Naive B cell (primary cell): ENCODE data around the gene THAP12. TPM values are rescaled to one million over a fixed set of nuclear protein-coding genes. Genes with fewer than 3 reads are reported as not detected.

Source experiments
- ATAC-seq, 2 donors: fragments of 150-1000 bp; cut with Tn5 transposase; 2 replicates each; pipeline ENCODE4 v1.10.0; 2021; ENCODE audit warnings: low read depth in 2 of 2, mild to moderate bottlenecking in 2 of 2, moderate library complexity in 2 of 2
- DNase-seq: peaks from one replicate; pipeline ENCODE4 v3.0.0; 2022
- H3K27ac Mint-ChIP-seq, 6 donors: one replicate each; pipeline ENCODE4 v1.8.0; 2020 to 2022; ENCODE audit warnings: mild to moderate bottlenecking in 6 of 6, mixed read lengths in 6 of 6, moderate library complexity in 5 of 6, inconsistent platforms in 2 of 6
- H3K27me3 Mint-ChIP-seq, 3 donors: one replicate each; pipeline ENCODE4 v1.8.0; 2021 to 2022; ENCODE audit warnings: mixed read lengths in 3 of 3, mild to moderate bottlenecking in 1 of 3
- H3K36me3 Mint-ChIP-seq, 2 donors: one replicate each; pipeline ENCODE4 v1.8.0; 2020 to 2022; ENCODE audit warnings: mixed read lengths in 2 of 2, inconsistent platforms in 1 of 2, mild to moderate bottlenecking in 1 of 2
- H3K4me1 Mint-ChIP-seq, 3 donors: one replicate each; pipeline ENCODE4 v1.8.0; 2020 to 2022; ENCODE audit warnings: mixed read lengths in 3 of 3, inconsistent platforms in 1 of 3, mild to moderate bottlenecking in 1 of 3, moderate library complexity in 1 of 3
- H3K4me3 Mint-ChIP-seq, 8 donors: one replicate each; pipeline ENCODE4 v1.8.0; 2020 to 2022; ENCODE audit warnings: mild to moderate bottlenecking in 8 of 8, mixed read lengths in 8 of 8, moderate library complexity in 8 of 8, inconsistent platforms in 2 of 8
- H3K9me3 Mint-ChIP-seq, 7 donors: one replicate each; pipeline ENCODE4 v1.8.0; 2020 to 2022; ENCODE audit warnings: mixed read lengths in 7 of 7, mild to moderate bottlenecking in 5 of 7, inconsistent platforms in 2 of 7, moderate library complexity in 1 of 7
- polyA plus RNA-seq, 6 donors: library from polyadenylated mRNA; unstranded; fragments of 300-500 nt; fragmentation: Illumina TruSeq; gene quantifications; one replicate each; pipeline ENCODE4 v1.2.3, GENCODE V29; 2021; ENCODE audit warnings: low read depth in 6 of 6

The THAP12 gene
- polyA plus RNA-seq, 6 donors from 2014 or later: 55.7 to 112 (median 62.1) TPM

GRCh38 chr11:76365038-76365679 lies 15.8 kb downstream of the THAP12 start:
- no peak overlapping the region for H3K4me3 Mint-ChIP-seq
- peaks cover under 1 to 11% of the 10 kb centered on the region in 2 donors for H3K36me3 Mint-ChIP-seq
- H3K27ac Mint-ChIP-seq: peak overlapping the region in 2 of 6 donors; percentile 40 to 74
- H3K27me3 Mint-ChIP-seq: no peaks in the 10 kb centered on the region
- H3K4me1 Mint-ChIP-seq: peaks cover 25 to 42% (median 36%) of the 10 kb centered on the region in 3 donors
- H3K9me3 Mint-ChIP-seq: no peaks in the 10 kb centered on the region
- ATAC-seq (no peak), DNase-seq (no peak)

GRCh38 chr11:76362716-76363115 lies 18.2 kb downstream of the THAP12 start:
- peaks cover 11 to 21% (median 20%) of the 10 kb centered on the region in 3 donors for H3K4me1 Mint-ChIP-seq
- no peaks in the 10 kb centered on the region for H3K9me3 Mint-ChIP-seq
- no peak overlapping the region for H3K4me3 Mint-ChIP-seq
- DNase-seq (no peak), ATAC-seq (no peak)
- H3K27ac Mint-ChIP-seq: peak overlapping the region in 3 of 6 donors; percentile 53 to 82 (median 74)
- H3K36me3 Mint-ChIP-seq: peaks cover 9 to 21% of the 10 kb centered on the region in 2 donors
- no peaks in the 10 kb centered on the region for H3K27me3 Mint-ChIP-seq

GRCh38 chr11:76361776-76362175 lies 19.2 kb downstream of the THAP12 start:
- no peak for ATAC-seq
- no peak for DNase-seq
- peaks cover 9 to 25% of the 10 kb centered on the region in 2 donors for H3K36me3 Mint-ChIP-seq
- no peaks in the 10 kb centered on the region for H3K9me3 Mint-ChIP-seq
- no peaks in the 10 kb centered on the region for H3K27me3 Mint-ChIP-seq
- H3K27ac Mint-ChIP-seq: peak overlapping the region in 1 of 6 donors; percentile 25
- peaks cover 10 to 13% (median 11%) of the 10 kb centered on the region in 3 donors for H3K4me1 Mint-ChIP-seq
- H3K4me3 Mint-ChIP-seq: no peak overlapping the region

GRCh38 chr11:76361374-76361773 lies 19.6 kb downstream of the THAP12 start:
- peaks cover 10 to 11% (median 10%) of the 10 kb centered on the region in 3 donors for H3K4me1 Mint-ChIP-seq
- no peak for DNase-seq
- H3K27me3 Mint-ChIP-seq: no peaks in the 10 kb centered on the region
- peak overlapping the region in 1 of 6 donors; percentile 27 for H3K27ac Mint-ChIP-seq
- H3K4me3 Mint-ChIP-seq: no peak overlapping the region
- H3K9me3 Mint-ChIP-seq: no peaks in the 10 kb centered on the region
- no peak for ATAC-seq
- peaks cover 9 to 25% of the 10 kb centered on the region in 2 donors for H3K36me3 Mint-ChIP-seq

GRCh38 chr11:76355172-76355571 lies 25.8 kb downstream of the THAP12 start:
- Mint-ChIP-seq H3K27me3 (no peaks in the 10 kb centered on the region), H3K4me3 (no peak overlapping the region), H3K36me3 (peaks cover 49 to 64% of the 10 kb centered on the region in 2 donors), H3K4me1 (no peaks in the 10 kb centered on the region), H3K9me3 (peaks cover 6 to 28% (median 14%) of the 10 kb centered on the region in 7 donors), H3K27ac (no peak overlapping the region)
- DNase-seq (no peak), ATAC-seq (no peak)

GRCh38 chr11:76348348-76348747 lies 32.6 kb downstream of the THAP12 start:
- Mint-ChIP-seq H3K4me3 (no peak overlapping the region), H3K4me1 (no peaks in the 10 kb centered on the region), H3K9me3 (peaks cover 0 to 4% (median 2%) of the 10 kb centered on the region in 7 donors), H3K27me3 (no peaks in the 10 kb centered on the region), H3K36me3 (peaks cover 10 to 31% of the 10 kb centered on the region in 2 donors), H3K27ac (no peak overlapping the region)
- ATAC-seq: no peak
- DNase-seq: no peak

GRCh38 chr11:76347466-76347865 lies 33.5 kb downstream of the THAP12 start:
- H3K4me1 Mint-ChIP-seq: no peaks in the 10 kb centered on the region
- H3K27me3 Mint-ChIP-seq: no peaks in the 10 kb centered on the region
- peaks cover 0 to 2% (median 0%) of the 10 kb centered on the region in 7 donors for H3K9me3 Mint-ChIP-seq
- no peak overlapping the region for H3K27ac Mint-ChIP-seq
- DNase-seq (no peak), ATAC-seq (no peak)
- H3K36me3 Mint-ChIP-seq: peaks cover under 1 to 22% of the 10 kb centered on the region in 2 donors
- H3K4me3 Mint-ChIP-seq: no peak overlapping the region

- Mint-ChIP-seq H3K27me3 (no peaks in the 10 kb centered on the region), H3K36me3 (peaks cover 5 to 15% of the 10 kb centered on the region in 2 donors), H3K9me3 (peaks cover 0 to 28% (median 24%) of the 10 kb centered on the region in 7 donors), H3K27ac (peak overlapping the region in 1 of 6 donors; percentile 20), H3K4me3 (no peak overlapping the region), H3K4me1 (peaks cover 0 to 27% (median 13%) of the 10 kb centered on the region in 3 donors)
- ATAC-seq (peak; percentile 49 to 51), DNase-seq (no peak)
Observed at GRCh38 chr11:76339221-76339620, 41.7 kb downstream of the THAP12 start.

GRCh38 chr11:76337923-76338322 lies 43.0 kb downstream of the THAP12 start:
- no peaks in the 10 kb centered on the region for H3K27me3 Mint-ChIP-seq
- peaks cover 0 to 27% (median 13%) of the 10 kb centered on the region in 3 donors for H3K4me1 Mint-ChIP-seq
- DNase-seq: no peak
- peaks cover 5 to 18% of the 10 kb centered on the region in 2 donors for H3K36me3 Mint-ChIP-seq
- no peak for ATAC-seq
- peaks cover 0 to 38% (median 32%) of the 10 kb centered on the region in 7 donors for H3K9me3 Mint-ChIP-seq
- H3K4me3 Mint-ChIP-seq: no peak overlapping the region
- H3K27ac Mint-ChIP-seq: no peak overlapping the region

- H3K27ac Mint-ChIP-seq: no peak overlapping the region
- H3K4me1 Mint-ChIP-seq: peaks cover 0 to 27% (median 13%) of the 10 kb centered on the region in 3 donors
- H3K36me3 Mint-ChIP-seq: peaks cover 5 to 18% of the 10 kb centered on the region in 2 donors
- no peaks in the 10 kb centered on the region for H3K27me3 Mint-ChIP-seq
- DNase-seq (no peak), ATAC-seq (no peak)
- no peak overlapping the region for H3K4me3 Mint-ChIP-seq
- peaks cover 0 to 38% (median 32%) of the 10 kb centered on the region in 7 donors for H3K9me3 Mint-ChIP-seq
Observed at GRCh38 chr11:76337469-76337868, 43.5 kb downstream of the THAP12 start.

GRCh38 chr11:76336597-76336996 lies 44.3 kb downstream of the THAP12 start:
- Mint-ChIP-seq H3K4me3 (peak overlapping the region in 1 of 8 donors; percentile 74), H3K36me3 (peaks cover 5 to 18% of the 10 kb centered on the region in 2 donors), H3K4me1 (peaks cover 0 to 25% (median 13%) of the 10 kb centered on the region in 3 donors), H3K27me3 (no peaks in the 10 kb centered on the region), H3K9me3 (peaks cover 0 to 38% (median 32%) of the 10 kb centered on the region in 7 donors), H3K27ac (peak overlapping the region in 1 of 6 donors; percentile 10)
- DNase-seq: no peak
- ATAC-seq: no peak

- ATAC-seq (peak in 1 of 2 donors; percentile 48), DNase-seq (no peak)
- H3K9me3 Mint-ChIP-seq: peaks cover 0 to 38% (median 32%) of the 10 kb centered on the region in 7 donors
- H3K36me3 Mint-ChIP-seq: peaks cover 5 to 18% of the 10 kb centered on the region in 2 donors
- peaks cover 0 to 21% (median 13%) of the 10 kb centered on the region in 3 donors for H3K4me1 Mint-ChIP-seq
- no peaks in the 10 kb centered on the region for H3K27me3 Mint-ChIP-seq
- H3K4me3 Mint-ChIP-seq: peak overlapping the region in 1 of 8 donors; percentile 36
- peak overlapping the region in 1 of 6 donors; percentile 74 for H3K27ac Mint-ChIP-seq
Observed at GRCh38 chr11:76335842-76336241, 45.1 kb downstream of the THAP12 start.

- DNase-seq: no peak
- no peak overlapping the region for H3K4me3 Mint-ChIP-seq
- no peak for ATAC-seq
Observed at GRCh38 chr11:76334826-76335389, 46.0 kb downstream of the THAP12 start.

GRCh38 chr11:76330651-76331050 lies 50.3 kb downstream of the THAP12 start:
- Mint-ChIP-seq H3K27me3 (peaks cover 0 to 14% (median 2%) of the 10 kb centered on the region in 3 donors), H3K27ac (no peak overlapping the region), H3K9me3 (peaks cover 0 to 25% (median 22%) of the 10 kb centered on the region in 7 donors), H3K36me3 (peaks cover 0 to 9% of the 10 kb centered on the region in 2 donors), H3K4me3 (peak overlapping the region in 1 of 8 donors; percentile 9), H3K4me1 (peaks cover 0 to 2% (median 2%) of the 10 kb centered on the region in 3 donors)
- DNase-seq: no peak
- ATAC-seq: no peak

More at GRCh38 chr11:76334826-76335389, 46.0 kb downstream of the THAP12 start:
- no peak overlapping the region for H3K27ac Mint-ChIP-seq
- H3K9me3 Mint-ChIP-seq: peaks cover 0 to 38% (median 33%) of the 10 kb centered on the region in 7 donors
- H3K27me3 Mint-ChIP-seq: no peaks in the 10 kb centered on the region
- H3K36me3 Mint-ChIP-seq: peaks cover 5 to 18% of the 10 kb centered on the region in 2 donors
- peaks cover 0 to 21% (median 13%) of the 10 kb centered on the region in 3 donors for H3K4me1 Mint-ChIP-seq
